Heart right ventricle (tissue), 16 donors: Measurements from ENCODE around the gene RAB40A. TPM values are rescaled to one million over a fixed set of nuclear protein-coding genes. Genes with fewer than 3 reads are reported as not detected.
"Not testable (repeated sequence)": the region's sequence is repeated elsewhere in the genome, so short reads cannot be mapped to it uniquely, and the experiment has no call there.

Source experiments
- ATAC-seq, 8 donors: fragments of 200-7000 bp; cut with Tn5 transposase; one replicate each; pipeline ENCODE4 v1.9.1; 2020; ENCODE audit warnings: mild to moderate bottlenecking in 8 of 8, moderate library complexity in 8 of 8, moderate number of reproducible peaks in 1 of 8
- DNase-seq, 2 donors: peaks; one replicate each; pipeline ENCODE4 v3.0.0-alpha.2; 2020
- H3K27ac ChIP-seq, 10 donors: fragments of 200-600 bp; sonication (generic) in 2 of 10; one replicate each; pipeline versions ENCODE4 v1.5.0 to v1.8.0; 2020 to 2022; ENCODE audit warnings: mild to moderate bottlenecking in 3 of 10
- H3K27me3 ChIP-seq, 7 donors: fragments of 200-600 bp; one replicate each; pipeline ENCODE4 v1.8.0; 2021 to 2022; ENCODE audit warnings: mild to moderate bottlenecking in 2 of 7
- H3K36me3 ChIP-seq, 9 donors: fragments of 200-600 bp; sonication (generic) in 1 of 9; one replicate each; pipeline versions ENCODE4 v1.5.0 to v1.8.0; 2020 to 2022; ENCODE audit warnings: mild to moderate bottlenecking in 2 of 9
- H3K4me1 ChIP-seq, 9 donors: fragments of 200-600 bp; sonication (generic) in 1 of 9; one replicate each; pipeline versions ENCODE4 v1.5.0 to v1.8.0; 2020 to 2022; ENCODE audit warnings: mild to moderate bottlenecking in 4 of 9
- H3K4me3 ChIP-seq, 10 donors: fragments of 200-600 bp; sonication (generic) in 2 of 10; one replicate each; pipeline versions ENCODE4 v1.5.0 to v1.8.0; 2020 to 2022; ENCODE audit warnings: mild to moderate bottlenecking in 7 of 10, moderate library complexity in 2 of 10
- H3K9me3 ChIP-seq, 11 donors: fragments of 200-600 bp in 10 of 11; sonication (generic) in 2 of 11; one replicate each; pipeline versions ENCODE4 v1.5.0 to v1.8.0; 2013 to 2022; ENCODE audit warnings: mild to moderate bottlenecking in 2 of 11, control low read depth in 1 of 11, moderate library complexity in 1 of 11
- WGBS, 2 donors: extraction: QIAGEN DNeasy Blood & Tissue Kit; methylation state at CpG; one replicate each; pipeline ENCODE4 v1.1.7; 2013; ENCODE audit warnings: inconsistent platforms in 1 of 2; 5-methylcytosine and 5-hydroxymethylcytosine counted together
- intact Hi-C, 10 donors: fragments of 100-400 bp; cut with DNase I; formaldehyde crosslinking; loops; one replicate each; pipeline versions ENCODE4 v1.11.1 to v1.14.2; 2022
- polyA plus RNA-seq, 2 donors: library from polyadenylated mRNA; stranded (reverse); fragments of 200-250 nt; gene quantifications; one replicate each; pipeline ENCODE4 v1.2.3, GENCODE V29; 2013
- total RNA-seq, 10 donors: library from RNA; stranded (reverse); fragmentation: NEBNext Ultra II Directional in 3 of 10; extraction: Animal tissue kit (Norgen Biotek cat#: 25700) in 3 of 10; gene quantifications; one replicate each; pipeline versions ENCODE4 v1.2.1 to v1.2.4, GENCODE V29; 2021 to 2023
- TF ChIP-seq, protein P1 (sequence below), 9 donors: fragments of 200-600 bp; sonication (generic) in 2 of 9; IDR thresholded peaks; one replicate each; pipeline versions ENCODE4 v1.5.0 to v1.8.0; 2021 to 2022; ENCODE audit warnings: antibody characterized with exemption in 9 of 9, mild to moderate bottlenecking in 5 of 9, moderate library complexity in 1 of 9
- donor health status: Arrhythmogenic right ventricular cardiomyopathy.
- donor health status: ischemic (EF 13 %, LVEDD 7.1; RV severe dilation, severe dysfunction).
- donor health status: healthy with polysubstance abuse.
- donor health status: DM: no; HTN: yes; CAD: no.
- donor health status: DM: no; HTN: no; CAD: no.
- donor health status: ischemic (EF 25% LVEDD 6.9; RV normal size, moderate dysfunction).
- donor health status: ischemic (EF 25% LVEDD 5.7; RV mildly dilated, moderate dysfunction).
- donor health status: healthy.
- donor health status: DM: yes; HTN: yes; CAD: no.
- donor health status: Ischemic cardiomyopathy.
- donor health status: ischemic (EF 35%, LVEDD 5.7; RV mildly dilated, moderate dysfunction).
- donor health status: nonischemic (EF 11% LVEDD 7.7; RV severe dilation, severe dysfunction).
- donor health status: DM: yes; HTN: yes; CAD: no.
- donor health status: PGD.
- donor health status: ischemic (EF 29% LVEDD 5.4; RV normal size, mild dysfunction).
- donor health status: nonischemic (EF 23%, LVEDD 6.1; RV moderate dilation, normal function).

RAB40A gene
- total and polyA plus RNA-seq, 12 donors = 0.04 to 0.44 (median 0.26) TPM; not detected in 4

DNA sequence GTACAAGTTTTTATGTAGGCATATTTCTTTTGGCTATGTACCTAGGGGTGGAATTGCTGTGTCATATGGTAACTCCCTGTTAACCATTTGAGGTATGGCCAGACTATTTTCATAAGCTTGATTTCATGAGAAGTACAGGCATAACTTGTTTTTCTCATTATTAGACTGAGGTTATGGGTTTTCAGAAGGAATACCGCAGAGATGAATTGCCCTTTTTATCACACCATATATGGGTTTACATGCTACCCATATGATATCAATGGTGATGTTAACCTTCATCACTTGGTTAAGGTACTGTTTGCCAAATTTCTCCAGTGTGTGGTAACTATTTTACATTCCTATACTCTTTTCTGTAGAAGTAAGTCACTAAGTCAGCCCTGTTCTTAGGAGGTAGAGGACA lies 23.5 kb downstream of the RAB40A start:
- H3K4me3 ChIP-seq = no peak overlapping the region
- H3K9me3 ChIP-seq = no peaks in the 10 kb centered on the region
- intact Hi-C loops = no loop called here
- H3K4me1 ChIP-seq = no peaks in the 10 kb centered on the region
- TF ChIP-seq, protein P1, sequence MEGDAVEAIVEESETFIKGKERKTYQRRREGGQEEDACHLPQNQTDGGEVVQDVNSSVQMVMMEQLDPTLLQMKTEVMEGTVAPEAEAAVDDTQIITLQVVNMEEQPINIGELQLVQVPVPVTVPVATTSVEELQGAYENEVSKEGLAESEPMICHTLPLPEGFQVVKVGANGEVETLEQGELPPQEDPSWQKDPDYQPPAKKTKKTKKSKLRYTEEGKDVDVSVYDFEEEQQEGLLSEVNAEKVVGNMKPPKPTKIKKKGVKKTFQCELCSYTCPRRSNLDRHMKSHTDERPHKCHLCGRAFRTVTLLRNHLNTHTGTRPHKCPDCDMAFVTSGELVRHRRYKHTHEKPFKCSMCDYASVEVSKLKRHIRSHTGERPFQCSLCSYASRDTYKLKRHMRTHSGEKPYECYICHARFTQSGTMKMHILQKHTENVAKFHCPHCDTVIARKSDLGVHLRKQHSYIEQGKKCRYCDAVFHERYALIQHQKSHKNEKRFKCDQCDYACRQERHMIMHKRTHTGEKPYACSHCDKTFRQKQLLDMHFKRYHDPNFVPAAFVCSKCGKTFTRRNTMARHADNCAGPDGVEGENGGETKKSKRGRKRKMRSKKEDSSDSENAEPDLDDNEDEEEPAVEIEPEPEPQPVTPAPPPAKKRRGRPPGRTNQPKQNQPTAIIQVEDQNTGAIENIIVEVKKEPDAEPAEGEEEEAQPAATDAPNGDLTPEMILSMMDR (IDR thresholded peaks at IDR 0.05) = no peak
- 95% methylated on average over 1 of the region's 1 CpG for WGBS, 2 donors
- no peak overlapping the region for H3K27ac ChIP-seq
- H3K36me3 ChIP-seq = no peaks in the 10 kb centered on the region
- peaks cover 0 to 29% (median 0%) of the 10 kb centered on the region in 7 donors for H3K27me3 ChIP-seq
- ATAC-seq (no peak), DNase-seq (no peak)

DNA sequence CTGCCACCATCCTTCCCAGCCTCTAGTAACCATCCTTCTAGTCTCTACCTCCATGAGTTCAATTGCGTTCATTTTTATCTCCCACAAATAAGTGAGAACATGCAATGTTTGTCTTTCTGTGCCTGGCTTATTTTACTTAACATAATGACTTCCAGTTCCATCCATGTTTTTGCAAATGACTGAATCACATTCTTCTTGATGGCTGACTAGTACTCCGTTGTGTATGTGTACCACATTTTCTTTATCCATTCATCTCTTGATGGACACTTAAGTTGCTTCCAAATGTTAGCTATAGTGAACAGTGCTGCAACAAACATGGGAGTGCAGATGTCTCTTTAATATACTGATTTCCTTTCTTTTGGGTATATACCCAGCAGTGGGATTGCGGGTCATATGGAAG lies 25.7 kb downstream of the RAB40A start:
- intact Hi-C loops, H3K27ac ChIP-seq, H3K4me1 ChIP-seq, H3K9me3 ChIP-seq, DNase-seq, H3K36me3 ChIP-seq, H3K4me3 ChIP-seq, ATAC-seq: not testable (repeated sequence)
- H3K27me3 ChIP-seq = peaks cover 0 to 25% (median 0%) of the 10 kb centered on the region in 7 donors
- WGBS, 2 donors = 91 to 98% methylated on average over 3 of the region's 3 CpGs

DNA sequence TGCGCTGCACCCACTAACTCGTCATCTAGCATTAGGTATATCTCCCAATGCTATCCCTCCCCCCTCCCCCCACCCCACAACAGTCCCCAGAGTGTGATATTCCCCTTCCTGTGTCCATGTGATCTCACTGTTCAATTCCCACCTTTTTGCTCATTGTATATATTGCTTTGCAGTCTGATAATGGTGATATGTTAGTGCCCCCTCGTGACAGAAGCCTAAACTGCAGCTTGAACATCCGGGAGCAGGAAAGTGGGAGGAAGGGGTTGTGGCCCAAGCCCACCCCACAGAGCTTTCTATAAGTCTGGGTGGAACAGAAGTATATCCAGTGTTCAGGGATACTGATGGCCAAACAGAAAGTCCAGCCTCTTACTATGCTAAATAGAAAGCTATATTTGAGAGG lies 29.6 kb downstream of the RAB40A start:
- peaks cover 0 to 26% (median 0%) of the 10 kb centered on the region in 7 donors for H3K27me3 ChIP-seq
- H3K4me1 ChIP-seq, H3K27ac ChIP-seq, H3K4me3 ChIP-seq, ATAC-seq, H3K36me3 ChIP-seq, intact Hi-C loops, H3K9me3 ChIP-seq: not testable (repeated sequence)
- 0 to 33% methylated on average over 2 to 3 of the region's 4 CpGs for WGBS, 2 donors
- TF ChIP-seq, protein P1 (IDR thresholded peaks at IDR 0.05) = peak in 7 of 9 donors; percentile 27 to 53 (median 36)
- DNase-seq = peak in 1 of 2 donors; percentile 4

DNA sequence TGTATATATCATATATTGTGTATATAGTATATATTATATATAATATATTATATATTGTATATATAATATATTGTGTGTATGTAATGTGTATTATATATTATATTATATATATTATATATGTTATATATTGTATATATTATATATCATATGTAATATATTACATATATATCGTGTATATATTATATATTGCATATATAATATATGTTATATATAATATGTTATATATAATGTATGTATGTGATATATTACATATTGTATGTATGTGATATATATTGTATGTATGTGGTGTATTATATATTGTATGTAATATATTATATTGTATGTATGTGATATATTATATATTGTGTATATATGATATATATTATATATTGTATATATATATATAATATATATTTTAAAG lies 30.5 kb downstream of the RAB40A start:
- intact Hi-C loops = no loop called here
- Histone ChIP-seq H3K27ac (no peak overlapping the region), H3K4me1 (no peaks in the 10 kb centered on the region), H3K4me3 (no peak overlapping the region), H3K36me3 (no peaks in the 10 kb centered on the region), H3K9me3 (no peaks in the 10 kb centered on the region), H3K27me3 (peaks cover 0 to 20% (median 0%) of the 10 kb centered on the region in 7 donors)
- WGBS, 2 donors = 17 to 34% methylated on average over 1 of the region's 1 CpG
- DNase-seq (no peak), ATAC-seq (no peak)
- TF ChIP-seq, protein P1 (IDR thresholded peaks at IDR 0.05) = no peak

DNA sequence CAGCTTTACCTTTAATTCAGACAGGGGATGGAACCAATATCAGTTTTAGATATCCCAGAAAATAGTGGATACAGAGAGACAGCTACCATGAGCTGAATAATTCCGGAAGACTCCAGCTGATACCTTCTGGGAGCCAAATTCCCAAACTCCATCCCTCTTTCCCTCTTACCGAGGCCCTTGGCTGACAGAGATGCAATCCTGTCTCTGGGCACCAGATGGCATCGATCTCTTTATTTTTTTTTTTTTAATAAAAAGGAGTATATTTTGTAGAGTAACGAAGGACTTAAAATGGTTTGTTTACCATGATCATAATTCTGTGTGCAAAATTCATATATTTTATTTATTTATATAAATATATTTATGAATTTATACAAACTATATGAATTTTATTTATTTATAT lies 31.0 kb downstream of the RAB40A start:
- 25 to 30% methylated on average over 4 of the region's 4 CpGs for WGBS, 2 donors
- no peaks in the 10 kb centered on the region for H3K9me3 ChIP-seq
- no peaks in the 10 kb centered on the region for H3K36me3 ChIP-seq
- intact Hi-C loops = no loop called here
- TF ChIP-seq, protein P1 (IDR thresholded peaks at IDR 0.05) = peak in 7 of 9 donors; percentile 5 to 54 (median 24)
- no peak for ATAC-seq
- H3K4me3 ChIP-seq = no peak overlapping the region
- no peak for DNase-seq
- H3K4me1 ChIP-seq = no peaks in the 10 kb centered on the region
- H3K27ac ChIP-seq = no peak overlapping the region
- peaks cover 0 to 17% (median 0%) of the 10 kb centered on the region in 7 donors for H3K27me3 ChIP-seq
